OCI-LY7 (cell line): ENCODE results near the gene LARGE1.

Experiments
- CTCF ChIP-seq: fragments of 200-600 bp; sonication (generic); conservative IDR thresholded peaks from 2 replicates; pipeline ENCODE4 v1.5.1; 2014; ENCODE audit warnings: mild to moderate bottlenecking, antibody characterized with exemption, low read length, moderate library complexity, mixed read lengths
- EZH2phosphoT487 ChIP-seq: fragments of 200-600 bp; sonication (generic); IDR thresholded peaks from 2 replicates; pipeline ENCODE4 v1.6.1; 2018; ENCODE audit warnings: low read depth, borderline replicate concordance, mild to moderate bottlenecking, mixed run types, antibody characterized with exemption, low read length, moderate library complexity, mixed read lengths

GRCh38 chr22:33745501-33745900 lies 174.8 kb downstream of the LARGE1 start:
- TF ChIP-seq CTCF (no peak), EZH2phosphoT487 (no peak)
